Transverse colon (tissue), 4 donors: ENCODE measurements around the gene ZBP1. TPM values are rescaled to one million over a fixed set of nuclear protein-coding genes. Genes with fewer than 3 reads are reported as not detected.

Experiments
- DNase-seq: peaks from one replicate; pipeline ENCODE4 v3.0.0-alpha.2; 2019
- H3K27ac ChIP-seq, 4 donors: fragments of 200-600 bp; sonication (generic); 2 replicates each; pipeline ENCODE4 v1.5.1; 2016 to 2018; ENCODE audit warnings: inconsistent platforms in 4 of 4
- H3K27me3 ChIP-seq: fragments of 200-600 bp; sonication (generic); 2 replicates; pipeline ENCODE4 v1.5.1; 2017; ENCODE audit warnings: inconsistent platforms
- H3K36me3 ChIP-seq, 4 donors: fragments of 200-600 bp; sonication (generic); 2 replicates each; pipeline ENCODE4 v1.5.1; 2017 to 2019; ENCODE audit warnings: inconsistent platforms in 4 of 4
- H3K4me1 ChIP-seq, 4 donors: fragments of 200-600 bp; sonication (generic); 2 replicates each; pipeline ENCODE4 v1.5.1; 2017 to 2020; ENCODE audit warnings: inconsistent platforms in 4 of 4
- H3K4me3 ChIP-seq, 4 donors: fragments of 200-600 bp; sonication (generic); 1 replicate in 1 of 4; 2 replicates in 3 of 4; pipeline versions ENCODE4 v1.5.1 to v1.6.1; 2017 to 2019; ENCODE audit warnings: inconsistent platforms in 4 of 4
- H3K9me3 ChIP-seq, 2 donors: fragments of 200-600 bp; sonication (generic); 2 replicates each; pipeline ENCODE4 v1.5.1; 2017 to 2019; ENCODE audit warnings: inconsistent platforms in 2 of 2
- EP300 ChIP-seq: sonication (generic); formaldehyde crosslinking; IDR thresholded peaks from one replicate; pipeline ENCODE4 v1.6.1; 2017; ENCODE audit warnings: antibody characterized with exemption, low read depth
- POLR2A ChIP-seq: fragments of 450-650 bp; IDR thresholded peaks from one replicate; pipeline ENCODE4 v1.6.1; 2016; ENCODE audit warnings: antibody characterized with exemption, mild to moderate bottlenecking, moderate library complexity
- POLR2AphosphoS5 ChIP-seq, 3 donors: sonication (generic); formaldehyde crosslinking; IDR thresholded peaks; one replicate each; pipeline ENCODE4 v1.6.1; 2016; ENCODE audit warnings: antibody characterized with exemption in 3 of 3
- WGBS, 2 donors: methylation state at CpG; one replicate each; pipeline ENCODE4 v1.1.5; 2018; ENCODE audit warnings: low coverage in 1 of 2; 5-methylcytosine and 5-hydroxymethylcytosine counted together
- in situ Hi-C, 4 donors: fragments of 200-750 bp; cut with MboI; loops; one replicate each; pipeline versions ENCODE4 v1.15.0 to v1.15.1; 2017; ENCODE audit warnings: low sequenced_read_pairs in 3 of 4, low pct_ligation_motif_present in 1 of 4, low pct_unique_long_range_greater_than_20kb in 1 of 4
- intact Hi-C: fragments of 100-400 bp; cut with DNase I; formaldehyde crosslinking; loops from one replicate; pipeline ENCODE4 v1.15.1; 2023; ENCODE audit warnings: low total_unique reads
- total RNA-seq, 4 donors: library from RNA; depleted of rRNA; stranded (reverse); fragments of >200 nt; gene quantifications; one replicate each; pipeline ENCODE4 v1.1.0, GENCODE V29; 2016
- TF ChIP-seq, protein P1 (sequence below), 5 experiments: fragments of 200-600 bp in 3 of 5; fragments of 450-650 bp in 2 of 5; sonication (generic) in 3 of 5; IDR thresholded peaks; 1 replicate in 2 of 5; 2 replicates in 3 of 5; pipeline ENCODE4 v1.5.1; 2016 to 2017; ENCODE audit warnings: antibody characterized with exemption in 5 of 5, inconsistent platforms in 3 of 5, mild to moderate bottlenecking in 2 of 5, moderate library complexity in 1 of 5

The ZBP1 gene
- total RNA-seq, 4 donors from 2014 or later = 1.6 to 4.4 TPM; not detected in 2

- intact Hi-C loops = no loop called here
- Histone ChIP-seq H3K36me3 (peaks cover 0 to 11% (median 2%) of the 10 kb centered on the region in 4 donors), H3K27me3 (no peaks in the 10 kb centered on the region), H3K9me3 (no peaks in the 10 kb centered on the region), H3K4me3 (no peak overlapping the region), H3K4me1 (peaks cover 0 to 52% (median 31%) of the 10 kb centered on the region in 4 donors), H3K27ac (peak overlapping the region; percentile 39 to 69 (median 63))
- WGBS, 2 donors = 62 to 65% methylated on average over 6 to 10 of the region's 10 CpGs
- TF ChIP-seq POLR2A (peak; percentile 15), EP300 (no peak), POLR2AphosphoS5 (IDR thresholded peaks at IDR 0.05) (peak in 2 of 3 donors; percentile 9 to 87)
- TF ChIP-seq, protein P1, sequence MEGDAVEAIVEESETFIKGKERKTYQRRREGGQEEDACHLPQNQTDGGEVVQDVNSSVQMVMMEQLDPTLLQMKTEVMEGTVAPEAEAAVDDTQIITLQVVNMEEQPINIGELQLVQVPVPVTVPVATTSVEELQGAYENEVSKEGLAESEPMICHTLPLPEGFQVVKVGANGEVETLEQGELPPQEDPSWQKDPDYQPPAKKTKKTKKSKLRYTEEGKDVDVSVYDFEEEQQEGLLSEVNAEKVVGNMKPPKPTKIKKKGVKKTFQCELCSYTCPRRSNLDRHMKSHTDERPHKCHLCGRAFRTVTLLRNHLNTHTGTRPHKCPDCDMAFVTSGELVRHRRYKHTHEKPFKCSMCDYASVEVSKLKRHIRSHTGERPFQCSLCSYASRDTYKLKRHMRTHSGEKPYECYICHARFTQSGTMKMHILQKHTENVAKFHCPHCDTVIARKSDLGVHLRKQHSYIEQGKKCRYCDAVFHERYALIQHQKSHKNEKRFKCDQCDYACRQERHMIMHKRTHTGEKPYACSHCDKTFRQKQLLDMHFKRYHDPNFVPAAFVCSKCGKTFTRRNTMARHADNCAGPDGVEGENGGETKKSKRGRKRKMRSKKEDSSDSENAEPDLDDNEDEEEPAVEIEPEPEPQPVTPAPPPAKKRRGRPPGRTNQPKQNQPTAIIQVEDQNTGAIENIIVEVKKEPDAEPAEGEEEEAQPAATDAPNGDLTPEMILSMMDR (IDR thresholded peaks at IDR 0.05) = no peak
- in situ Hi-C loops = no loop called here
- DNase-seq = peak; percentile 73
Observed at GRCh38 chr20:57566803-57567459, 53.3 kb downstream of the ZBP1 start.

DNA sequence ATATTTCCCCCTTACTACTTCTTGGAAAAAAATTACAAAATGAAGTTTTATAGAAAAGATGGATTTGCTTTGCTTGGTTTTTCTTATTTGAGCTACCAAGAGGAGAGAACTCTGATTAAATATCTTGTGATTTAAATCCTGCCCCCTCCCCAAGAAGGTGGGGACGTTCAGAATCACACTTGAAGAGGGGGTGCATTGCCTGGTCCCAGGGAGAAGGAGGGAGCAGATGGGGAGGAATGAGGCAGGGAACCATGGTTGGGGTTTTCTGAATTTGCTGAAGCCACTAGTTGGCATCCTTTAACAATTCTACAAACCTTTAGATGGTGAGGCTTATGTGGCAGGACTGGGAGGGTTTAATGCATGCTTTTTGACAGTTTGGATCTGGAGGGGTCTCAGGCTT is 53.8 kb downstream of the ZBP1 start:
- no peaks in the 10 kb centered on the region for H3K27me3 ChIP-seq
- DNase-seq = no peak
- TF ChIP-seq EP300 = no peak
- TF ChIP-seq POLR2AphosphoS5 (IDR thresholded peaks at IDR 0.05) = peak in 1 of 3 donors; percentile 64
- H3K9me3 ChIP-seq = no peaks in the 10 kb centered on the region
- H3K4me3 ChIP-seq = no peak overlapping the region
- 13 to 56% methylated on average over 1 of the region's 1 CpG for WGBS, 2 donors
- H3K36me3 ChIP-seq = peaks cover 0 to 11% (median 2%) of the 10 kb centered on the region in 4 donors
- intact Hi-C loops (no loop called here), in situ Hi-C loops (no loop called here)
- peaks cover 0 to 47% (median 32%) of the 10 kb centered on the region in 4 donors for H3K4me1 ChIP-seq
- peak overlapping the region; percentile 39 to 69 (median 54) for H3K27ac ChIP-seq

DNA sequence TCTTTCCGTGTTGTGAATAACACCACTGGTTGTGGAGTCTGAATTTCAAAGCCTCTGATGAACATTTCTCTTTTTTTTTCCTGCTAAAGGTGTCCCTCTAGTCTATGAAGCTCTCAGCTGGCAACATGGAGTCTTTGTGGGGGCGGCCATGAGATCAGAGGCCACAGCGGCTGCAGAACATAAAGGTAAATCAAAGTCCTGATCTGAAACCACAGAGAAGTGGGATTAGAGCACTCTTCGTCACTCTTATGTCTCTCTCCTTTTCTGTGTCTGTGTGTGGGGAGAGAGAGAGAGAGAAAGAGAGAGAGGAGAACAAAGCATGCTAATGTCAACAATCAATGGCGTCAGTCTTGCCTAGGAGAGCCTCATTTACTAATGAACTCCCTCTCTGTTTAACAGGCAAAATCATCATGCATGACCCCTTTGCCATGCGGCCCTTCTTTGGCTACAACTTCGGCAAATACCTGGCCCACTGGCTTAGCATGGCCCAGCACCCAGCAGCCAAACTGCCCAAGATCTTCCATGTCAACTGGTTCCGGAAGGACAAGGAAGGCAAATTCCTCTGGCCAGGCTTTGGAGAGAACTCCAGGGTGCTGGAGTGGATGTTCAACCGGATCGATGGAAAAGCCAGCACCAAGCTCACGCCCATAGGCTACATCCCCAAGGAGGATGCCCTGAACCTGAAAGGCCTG is 55.1 kb downstream of the ZBP1 start:
- H3K4me1 ChIP-seq = peaks cover 3 to 37% (median 26%) of the 10 kb centered on the region in 4 donors
- WGBS, 2 donors = 80 to 90% methylated on average over 7 to 11 of the region's 11 CpGs
- peaks cover 0 to 11% (median 2%) of the 10 kb centered on the region in 4 donors for H3K36me3 ChIP-seq
- no peaks in the 10 kb centered on the region for H3K27me3 ChIP-seq
- H3K9me3 ChIP-seq = no peaks in the 10 kb centered on the region
- in situ Hi-C loops (no loop called here), intact Hi-C loops (no loop called here)
- peak overlapping the region in 1 of 4 donors; percentile 61 for H3K4me3 ChIP-seq
- peak overlapping the region; percentile 12 to 82 (median 43) for H3K27ac ChIP-seq
- no peak for DNase-seq
- peak in 2 of 3 donors; percentile 20 to 81 for TF ChIP-seq POLR2AphosphoS5 (IDR thresholded peaks at IDR 0.05)
- TF ChIP-seq POLR2A = no peak

DNA sequence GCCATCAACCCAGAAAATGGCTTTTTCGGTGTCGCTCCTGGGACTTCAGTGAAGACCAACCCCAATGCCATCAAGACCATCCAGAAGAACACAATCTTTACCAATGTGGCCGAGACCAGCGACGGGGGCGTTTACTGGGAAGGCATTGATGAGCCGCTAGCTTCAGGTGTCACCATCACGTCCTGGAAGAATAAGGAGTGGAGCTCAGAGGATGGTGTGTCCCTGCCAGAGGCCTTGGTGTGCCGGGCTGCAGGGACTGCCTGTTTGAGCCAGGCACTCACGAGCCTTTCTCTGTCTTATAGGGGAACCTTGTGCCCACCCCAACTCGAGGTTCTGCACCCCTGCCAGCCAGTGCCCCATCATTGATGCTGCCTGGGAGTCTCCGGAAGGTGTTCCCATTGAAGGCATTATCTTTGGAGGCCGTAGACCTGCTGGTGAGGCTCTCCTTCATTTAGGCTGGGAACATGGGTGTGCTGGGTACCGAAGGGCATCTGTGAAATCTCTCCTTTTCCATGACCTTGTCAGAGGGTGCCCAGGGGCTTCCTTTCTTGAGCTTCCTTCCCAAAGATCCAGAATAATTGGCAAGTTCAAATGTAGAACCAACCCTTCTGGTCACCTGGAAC is 55.9 kb downstream of the ZBP1 start:
- intact Hi-C loops = no loop called here
- in situ Hi-C loops = no loop called here
- no peaks in the 10 kb centered on the region for H3K9me3 ChIP-seq
- TF ChIP-seq, protein P1 (IDR thresholded peaks at IDR 0.05) = no peak
- peak; percentile 47 for TF ChIP-seq POLR2A
- peak; percentile 12 to 91 (median 53) for TF ChIP-seq POLR2AphosphoS5 (IDR thresholded peaks at IDR 0.05)
- TF ChIP-seq EP300 = no peak
- H3K4me1 ChIP-seq = peaks cover 4 to 40% (median 27%) of the 10 kb centered on the region in 4 donors
- H3K27me3 ChIP-seq = no peaks in the 10 kb centered on the region
- H3K36me3 ChIP-seq = peaks cover 0 to 11% (median 2%) of the 10 kb centered on the region in 4 donors
- whole genome bisulfite sequencing, 2 donors = 84% methylated on average over 14 of the region's 14 CpGs; no CpG with 5 or more reads in 1 of the 2 donors
- H3K4me3 ChIP-seq = peak overlapping the region in 2 of 4 donors; percentile 9 to 61
- peak overlapping the region; percentile 12 to 82 (median 32) for H3K27ac ChIP-seq
- DNase-seq = peak; percentile 52
